ENCODE results near the gene TEX29. TPM values are rescaled to one million over a fixed set of nuclear protein-coding genes. Genes with fewer than 3 reads are reported as not detected.

TEX29 gene
- total RNA-seq, 1 experiment from 2014 or later = 0.68 TPM

GRCh38 chr13:111270765-111271698 is 49.4 kb upstream of the TEX29 start (continued):
- TF ChIP-seq ZNF396 (CRISPR knock-in tag; IDR thresholded peaks at IDR 0.05; ENCODE audit: borderline replicate concordance) = no peak

- Mint-ChIP-seq H3K4me1 (no peaks in the 10 kb centered on the region), H3K4me3 (no peak overlapping the region), H3K36me3 (peaks cover 24% of the 10 kb centered on the region), H3K27ac (no peak overlapping the region), H3K9me3 (no peaks in the 10 kb centered on the region), H3K27me3 (ENCODE audit: low read depth) (no peaks in the 10 kb centered on the region)
- DNase-seq (ENCODE audit: low spot score) (no peak), ATAC-seq (no peak)
- ChIA-PET CTCF (no interaction called here), POLR2A (no interaction called here)
- TF ChIP-seq NR3C1 (CRISPR knock-in tag; conservative IDR thresholded peaks at IDR 0.05; ENCODE audit: low read depth) = no peak
Observed at GRCh38 chr13:111272117-111272516, 48.3 kb upstream of the TEX29 start.

GRCh38 chr13:111275382-111275781 is 45.1 kb upstream of the TEX29 start:
- no peak overlapping the region for H3K27ac Mint-ChIP-seq
- no peak for TF ChIP-seq ATF6 (CRISPR knock-in tag; IDR thresholded peaks at IDR 0.05)
- no peak for TF ChIP-seq AFF4 (CRISPR knock-in tag; IDR thresholded peaks at IDR 0.05; ENCODE audit: borderline replicate concordance)
- TF ChIP-seq FOXK1 (CRISPR knock-in tag; IDR thresholded peaks at IDR 0.05) = no peak
- no peak for TF ChIP-seq JUN (CRISPR knock-in tag; IDR thresholded peaks at IDR 0.05)
- TF ChIP-seq ZNF232 (CRISPR knock-in tag; IDR thresholded peaks at IDR 0.05) = no peak
- TF ChIP-seq GRHL2 (CRISPR knock-in tag; IDR thresholded peaks at IDR 0.05; ENCODE audit: insufficient replicate concordance, severe bottlenecking) = no peak
- TF ChIP-seq FOXJ3 (CRISPR knock-in tag; IDR thresholded peaks at IDR 0.05; ENCODE audit: borderline replicate concordance) = no peak
- no peak for TF ChIP-seq FOXP4 (CRISPR knock-in tag; IDR thresholded peaks at IDR 0.05)
- TF ChIP-seq SMAD3 (CRISPR knock-in tag; IDR thresholded peaks at IDR 0.05; ENCODE audit: borderline replicate concordance) = no peak
- TF ChIP-seq ERG (CRISPR knock-in tag; IDR thresholded peaks at IDR 0.05) = no peak
- no peak for ATAC-seq
- H3K4me3 Mint-ChIP-seq = no peak overlapping the region
- H3K27me3 Mint-ChIP-seq (ENCODE audit: low read depth) = no peaks in the 10 kb centered on the region
- DNase-seq (ENCODE audit: low spot score) = no peak
- ChIA-PET CTCF (no interaction called here), POLR2A (no interaction called here)
- H3K4me1 Mint-ChIP-seq = no peaks in the 10 kb centered on the region
- H3K9me3 Mint-ChIP-seq = no peaks in the 10 kb centered on the region
- peaks cover 23% of the 10 kb centered on the region for H3K36me3 Mint-ChIP-seq
